Urinary bladder (tissue), 4 donors: ENCODE results near the gene HS2ST1. TPM values are rescaled to one million over a fixed set of nuclear protein-coding genes. Genes with fewer than 3 reads are reported as not detected.

ENCODE experiments used
- DNase-seq: peaks from one replicate; pipeline ENCODE4 v3.0.0-alpha.2; 2015; ENCODE audit errors: extremely low spot score
- H3K27ac ChIP-seq: one replicate; pipeline ENCODE4 v1.5.1; 2013; ENCODE audit warnings: low read depth, mild to moderate bottlenecking, moderate library complexity
- H3K36me3 ChIP-seq: one replicate; pipeline ENCODE4 v1.6.1; 2013; ENCODE audit warnings: mild to moderate bottlenecking, moderate library complexity; ENCODE audit not compliant: insufficient read depth
- H3K4me1 ChIP-seq: one replicate; pipeline ENCODE4 v1.6.1; 2013; ENCODE audit warnings: mild to moderate bottlenecking, moderate library complexity; ENCODE audit not compliant: insufficient read depth
- H3K4me3 ChIP-seq: one replicate; pipeline ENCODE4 v1.5.1; 2013; ENCODE audit warnings: low read depth, low read length
- WGBS: extraction: QIAGEN DNeasy Blood & Tissue Kit; methylation state at CpG from one replicate; pipeline ENCODE4 v1.1.7; 2013; 5-methylcytosine and 5-hydroxymethylcytosine counted together
- polyA plus RNA-seq: library from polyadenylated mRNA; stranded (reverse); fragments of 200-250 nt; gene quantifications from one replicate; pipeline ENCODE4 v1.2.3, GENCODE V29; 2013
- total RNA-seq: library from RNA; depleted of rRNA; stranded (reverse); fragments of >200 nt; gene quantifications from one replicate; pipeline ENCODE4 v1.2.3, GENCODE V29; 2014
- donor health status: healthy with polysubstance abuse.
- donor health status: healthy.

The HS2ST1 gene
- total and polyA plus RNA-seq, 2 donors, result 12.1 to 36.9 TPM

GRCh38 chr1:87144981-87145380, 230.5 kb downstream of the HS2ST1 start:
- no peaks in the 10 kb centered on the region for H3K36me3 ChIP-seq
- WGBS, result 70% methylated on average over 2 of the region's 2 CpGs
- no peak overlapping the region for H3K4me3 ChIP-seq
- no peak overlapping the region for H3K27ac ChIP-seq
- no peak for DNase-seq
- no peaks in the 10 kb centered on the region for H3K4me1 ChIP-seq

DNA sequence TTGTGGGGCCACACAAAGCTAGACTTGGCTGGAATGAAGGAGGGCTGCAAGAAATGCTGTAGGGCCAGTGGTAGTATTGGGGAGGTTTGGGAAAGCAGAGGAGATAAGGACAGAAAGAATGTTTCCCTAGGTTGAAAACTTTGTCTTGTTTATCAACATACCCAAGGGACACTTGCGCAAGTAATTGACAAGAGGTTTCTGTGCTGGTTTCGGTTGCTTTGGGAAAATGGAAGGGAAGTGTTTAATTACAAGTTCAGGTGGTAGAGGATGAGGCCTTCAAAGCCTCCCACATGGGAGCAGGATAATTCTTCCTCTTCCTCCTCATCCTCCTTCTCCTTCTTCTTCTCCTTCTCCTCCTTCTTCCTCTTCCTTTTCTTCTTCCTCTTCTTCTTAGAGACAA, 232.1 kb downstream of the HS2ST1 start:
- Histone ChIP-seq H3K4me1 (no peaks in the 10 kb centered on the region), H3K36me3 (no peaks in the 10 kb centered on the region), H3K4me3 (no peak overlapping the region), H3K27ac (no peak overlapping the region)
- DNase-seq, result no peak
- WGBS, result 91% methylated on average over 2 of the region's 2 CpGs

DNA sequence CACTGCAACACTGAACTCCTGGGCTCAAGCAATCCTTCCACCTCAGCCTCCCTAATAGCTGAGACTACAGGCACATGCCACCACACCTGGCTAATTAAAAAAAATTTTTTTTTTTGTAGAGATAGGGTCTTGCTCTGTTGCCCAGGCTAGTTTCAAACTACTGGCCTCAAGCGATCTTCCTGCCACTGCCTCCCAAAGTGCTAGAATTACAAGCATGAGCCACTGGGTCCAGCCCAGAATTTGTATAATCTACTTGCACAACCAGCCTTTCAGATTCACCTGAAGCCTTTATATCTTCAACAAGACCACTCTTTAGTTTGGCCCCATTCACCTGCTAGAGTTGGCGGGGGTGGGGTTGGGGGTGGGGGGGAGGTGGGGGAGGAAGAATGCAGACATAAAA, 232.6 kb downstream of the HS2ST1 start:
- H3K4me1 ChIP-seq, result no peaks in the 10 kb centered on the region
- no peak overlapping the region for H3K4me3 ChIP-seq
- WGBS, result 89% methylated on average over 2 of the region's 2 CpGs
- no peak overlapping the region for H3K27ac ChIP-seq
- no peak for DNase-seq
- no peaks in the 10 kb centered on the region for H3K36me3 ChIP-seq

GRCh38 chr1:87147851-87148250, 233.4 kb downstream of the HS2ST1 start:
- H3K36me3 ChIP-seq, result no peaks in the 10 kb centered on the region
- no peak for DNase-seq
- 89% methylated on average over 3 of the region's 3 CpGs for WGBS
- H3K4me3 ChIP-seq, result no peak overlapping the region
- H3K4me1 ChIP-seq, result no peaks in the 10 kb centered on the region
- H3K27ac ChIP-seq, result no peak overlapping the region

GRCh38 chr1:87148661-87149060, 234.2 kb downstream of the HS2ST1 start:
- no peak overlapping the region for H3K4me3 ChIP-seq
- no peak for DNase-seq
- H3K4me1 ChIP-seq, result no peaks in the 10 kb centered on the region
- no peak overlapping the region for H3K27ac ChIP-seq
- WGBS, result 92% methylated on average over 4 of the region's 4 CpGs
- no peaks in the 10 kb centered on the region for H3K36me3 ChIP-seq

DNA sequence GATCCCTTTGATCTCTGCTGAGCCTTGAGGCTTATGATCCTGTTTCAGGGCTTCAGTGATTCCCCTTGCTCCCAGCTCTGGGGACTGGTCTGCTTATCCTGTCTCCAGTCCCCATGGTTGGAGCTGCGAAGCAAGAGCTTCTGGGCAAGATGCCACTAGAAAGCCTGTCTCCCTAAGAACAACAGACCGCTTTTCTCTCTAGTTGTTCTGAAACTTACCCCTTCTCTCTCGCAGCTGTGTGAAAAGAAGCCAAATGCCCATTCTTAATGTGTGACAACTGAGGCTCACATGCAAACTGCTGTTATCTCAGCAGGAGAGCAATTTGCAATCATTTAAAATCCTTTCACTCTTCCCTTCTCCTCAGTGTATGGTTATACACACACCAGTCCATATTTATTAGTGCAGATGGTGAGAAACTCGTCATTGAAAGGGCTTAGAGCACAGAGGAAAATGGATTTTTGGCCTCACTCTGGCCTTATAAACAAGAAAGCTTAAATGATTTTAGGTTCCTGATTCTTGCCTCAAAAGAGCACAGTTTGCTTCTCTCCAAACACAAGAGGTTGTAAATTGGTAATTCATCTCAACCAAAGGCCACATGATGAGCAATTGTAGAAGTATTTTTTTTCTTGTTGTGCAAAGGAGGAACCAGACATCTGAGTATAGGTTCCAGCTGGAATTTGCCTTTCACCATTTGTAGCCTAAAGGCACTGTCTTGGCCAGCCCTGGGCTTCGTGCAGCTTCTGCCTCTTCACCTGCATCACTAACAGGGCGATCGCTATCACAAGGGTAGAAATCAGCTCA, 235.0 kb downstream of the HS2ST1 start:
- Histone ChIP-seq H3K4me3 (no peak overlapping the region), H3K36me3 (no peaks in the 10 kb centered on the region), H3K27ac (no peak overlapping the region), H3K4me1 (no peaks in the 10 kb centered on the region)
- 53% methylated on average over 7 of the region's 7 CpGs for WGBS
- DNase-seq, result no peak

DNA sequence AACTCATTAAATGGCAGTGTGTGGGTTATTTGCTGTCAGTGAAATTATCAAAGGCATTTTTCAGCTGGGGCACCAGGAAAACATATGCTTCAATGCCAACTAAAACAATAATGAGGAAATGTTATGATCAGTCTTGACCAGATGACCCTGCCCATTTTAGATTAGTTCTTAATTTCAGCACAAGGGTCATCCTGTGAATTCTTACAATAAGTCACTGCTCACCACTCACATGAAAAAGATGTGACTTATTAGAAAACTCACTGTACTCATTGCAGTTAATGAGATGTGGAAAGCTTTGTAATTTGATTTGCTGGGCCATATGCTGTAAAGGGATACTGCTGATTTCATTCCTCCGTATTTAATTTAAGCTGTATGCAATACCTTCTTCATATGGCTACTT, 235.7 kb downstream of the HS2ST1 start:
- Histone ChIP-seq H3K36me3 (no peaks in the 10 kb centered on the region), H3K4me3 (no peak overlapping the region), H3K27ac (no peak overlapping the region), H3K4me1 (no peaks in the 10 kb centered on the region)
- 77% methylated on average over 1 of the region's 1 CpG for WGBS
- no peak for DNase-seq

- Histone ChIP-seq H3K36me3 (no peaks in the 10 kb centered on the region), H3K27ac (peak overlapping the region; percentile 80), H3K4me3 (peak overlapping the region; percentile 20), H3K4me1 (no peaks in the 10 kb centered on the region)
- DNase-seq, result no peak
- 11% methylated on average over 45 of the region's 45 CpGs for WGBS
Measured at GRCh38 chr1:87151500-87152421, 237.3 kb downstream of the HS2ST1 start.

GRCh38 chr1:87154384-87154783, 239.9 kb downstream of the HS2ST1 start:
- no peaks in the 10 kb centered on the region for H3K4me1 ChIP-seq
- no peak overlapping the region for H3K4me3 ChIP-seq
- no peaks in the 10 kb centered on the region for H3K36me3 ChIP-seq
- no peak for DNase-seq
- 88% methylated on average over 9 of the region's 9 CpGs for WGBS
- no peak overlapping the region for H3K27ac ChIP-seq

GRCh38 chr1:87155170-87155569, 240.7 kb downstream of the HS2ST1 start:
- Histone ChIP-seq H3K27ac (no peak overlapping the region), H3K4me3 (no peak overlapping the region), H3K36me3 (no peaks in the 10 kb centered on the region), H3K4me1 (no peaks in the 10 kb centered on the region)
- no peak for DNase-seq
- WGBS, result 83% methylated on average over 6 of the region's 6 CpGs

DNA sequence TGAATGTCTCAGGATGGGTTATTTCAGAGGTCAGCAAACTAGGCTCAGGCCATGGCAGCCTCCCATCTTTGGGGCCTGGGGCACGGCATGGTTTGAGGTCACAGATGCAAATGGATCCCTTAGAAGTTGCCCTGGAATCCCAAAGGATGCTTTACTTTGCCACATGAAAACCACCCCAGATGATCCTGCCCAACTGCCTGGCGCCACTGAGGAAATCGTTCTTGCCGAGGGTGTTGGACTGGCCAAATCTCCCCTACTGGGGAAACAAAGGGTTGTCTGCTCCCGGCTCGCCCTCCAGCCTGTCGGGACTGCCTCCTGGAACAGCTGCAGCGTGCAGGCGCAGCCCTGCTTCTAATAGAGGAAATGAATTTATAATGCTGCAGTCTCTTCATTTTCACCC, 241.2 kb downstream of the HS2ST1 start:
- no peak overlapping the region for H3K27ac ChIP-seq
- 90% methylated on average over 9 of the region's 9 CpGs for WGBS
- H3K4me3 ChIP-seq, result no peak overlapping the region
- no peak for DNase-seq
- H3K36me3 ChIP-seq, result no peaks in the 10 kb centered on the region
- H3K4me1 ChIP-seq, result no peaks in the 10 kb centered on the region

DNA sequence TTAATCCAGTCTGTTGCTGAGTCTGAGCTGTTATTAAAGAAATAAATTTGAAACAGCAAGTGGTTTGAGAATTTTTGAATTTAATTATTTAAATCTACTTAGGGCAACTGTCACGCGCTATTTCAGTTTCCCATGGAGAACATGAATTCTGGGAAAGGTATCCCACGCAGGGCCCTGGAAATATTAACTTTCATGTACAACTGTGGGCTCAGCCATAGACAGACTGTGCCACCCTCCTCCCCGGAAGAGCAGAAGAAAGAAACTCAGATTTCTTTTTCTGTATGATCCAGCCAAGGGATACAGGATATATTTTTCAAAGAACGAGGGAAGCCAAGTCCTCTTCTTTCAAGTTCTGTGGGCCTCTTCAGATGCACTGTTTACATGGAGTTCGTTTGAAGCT, 241.7 kb downstream of the HS2ST1 start:
- H3K4me3 ChIP-seq, result no peak overlapping the region

DNA sequence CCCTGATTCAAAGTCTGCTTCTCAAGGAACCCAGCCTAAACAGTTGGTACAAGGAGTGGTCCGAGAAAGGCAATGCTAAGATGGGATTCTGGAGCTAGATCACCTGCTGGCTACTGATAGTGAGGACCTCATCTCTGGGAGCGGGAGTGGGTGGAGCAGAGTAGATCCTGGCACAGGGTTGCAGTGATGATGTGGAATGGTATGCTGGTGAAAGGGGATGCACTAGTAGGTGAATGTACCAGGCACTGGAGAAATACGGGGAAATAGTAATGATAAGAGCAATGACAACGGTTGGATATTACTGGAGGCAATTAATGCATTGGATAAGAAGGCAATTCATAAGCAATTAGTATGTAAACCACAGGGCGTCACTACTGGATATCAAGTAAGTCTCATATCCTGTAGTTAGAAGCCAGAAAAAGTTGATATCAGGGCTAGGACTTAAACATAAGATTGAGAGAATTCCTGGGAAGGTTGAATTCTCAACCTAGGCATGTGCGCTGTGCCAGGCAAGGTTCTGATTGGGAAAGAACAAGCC, 245.0 kb downstream of the HS2ST1 start:
- WGBS, result 92% methylated on average over 6 of the region's 6 CpGs
- Histone ChIP-seq H3K27ac (no peak overlapping the region), H3K36me3 (no peaks in the 10 kb centered on the region), H3K4me1 (no peaks in the 10 kb centered on the region), H3K4me3 (no peak overlapping the region)
- no peak for DNase-seq

More for the DNA sequence above, 241.7 kb downstream of the HS2ST1 start:
- no peaks in the 10 kb centered on the region for H3K36me3 ChIP-seq
- DNase-seq, result no peak
- H3K27ac ChIP-seq, result no peak overlapping the region
- no peaks in the 10 kb centered on the region for H3K4me1 ChIP-seq
- 94% methylated on average over 6 of the region's 6 CpGs for WGBS
